AG08396 (cell line): ENCODE results near the gene ACTL6B.

Source experiments
- DNase-seq: peaks from one replicate; pipeline ENCODE4 v3.0.0; 2012; ENCODE audit warnings: low spot score, mixed read lengths

ACTL6B gene

GRCh38 chr7:100626530-100627237 is 29.6 kb downstream of the ACTL6B start:
- DNase-seq, result peak; percentile 99

DNA sequence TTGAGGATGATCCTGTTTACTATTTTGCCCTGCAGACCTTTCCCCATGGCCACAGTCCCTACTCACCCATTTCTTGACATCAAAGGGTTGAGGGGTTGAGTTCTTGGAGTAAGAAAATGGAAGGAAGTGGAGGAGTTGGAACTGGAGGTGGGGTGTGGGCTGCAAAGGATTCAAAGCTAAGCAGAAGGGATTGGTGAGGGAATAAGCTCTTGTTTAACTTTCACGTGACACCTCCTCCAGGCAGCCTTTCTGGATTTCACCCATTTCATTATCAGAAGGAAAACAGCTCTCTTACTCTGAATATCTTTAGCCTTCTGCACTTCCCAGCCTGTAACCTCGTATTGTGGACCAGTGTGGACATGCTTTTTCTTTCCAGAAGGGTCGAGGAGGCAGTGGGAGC is 30.2 kb downstream of the ACTL6B start:
- DNase-seq, result no peak

DNA sequence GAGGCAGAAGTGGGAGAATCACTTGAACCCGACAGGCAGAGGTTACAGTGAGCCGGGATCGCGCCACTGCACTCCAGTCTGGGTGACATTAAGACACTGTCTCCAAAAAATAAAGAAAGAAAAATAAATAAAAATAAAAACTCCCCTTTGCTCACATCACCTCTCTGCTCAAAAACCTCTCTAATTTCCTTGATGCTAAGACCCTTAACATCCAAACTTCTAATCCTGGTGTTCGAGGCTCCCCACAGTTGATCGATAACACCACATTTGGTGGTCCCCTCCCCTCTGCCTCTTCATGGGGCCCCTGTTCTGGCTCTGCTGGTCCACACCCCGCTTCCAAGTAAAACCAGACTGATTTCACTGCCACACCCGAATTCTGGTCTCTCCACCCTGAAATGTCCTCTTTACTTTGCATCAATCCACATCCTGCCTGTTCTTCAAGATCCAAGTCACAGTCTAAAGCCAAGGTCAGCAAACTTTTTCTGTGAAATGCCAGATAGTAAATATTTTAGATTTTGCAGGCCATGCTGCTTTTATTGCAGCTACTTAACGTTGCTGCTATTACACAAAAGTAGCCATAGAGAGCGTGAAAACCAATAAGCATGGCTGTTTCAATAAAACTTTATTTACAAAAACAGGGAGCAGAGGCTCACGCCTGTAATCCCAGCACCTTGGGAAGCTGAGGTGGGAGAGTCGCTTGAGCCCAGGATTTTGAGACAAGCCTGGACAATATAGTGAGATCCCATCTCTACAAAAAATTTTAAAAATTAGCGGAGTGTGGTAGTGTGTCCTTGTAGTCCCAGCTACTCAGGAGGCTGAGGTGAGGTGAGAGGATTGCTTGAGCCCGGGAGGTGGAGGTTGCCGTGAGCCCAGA is 32.1 kb downstream of the ACTL6B start:
- no peak for DNase-seq

- no peak for DNase-seq
Observed at GRCh38 chr7:100621554-100621953, 34.7 kb downstream of the ACTL6B start.

- DNase-seq, result no peak
Observed at GRCh38 chr7:100620804-100621203, 35.4 kb downstream of the ACTL6B start.

GRCh38 chr7:100620239-100620638 is 36.0 kb downstream of the ACTL6B start:
- no peak for DNase-seq

DNA sequence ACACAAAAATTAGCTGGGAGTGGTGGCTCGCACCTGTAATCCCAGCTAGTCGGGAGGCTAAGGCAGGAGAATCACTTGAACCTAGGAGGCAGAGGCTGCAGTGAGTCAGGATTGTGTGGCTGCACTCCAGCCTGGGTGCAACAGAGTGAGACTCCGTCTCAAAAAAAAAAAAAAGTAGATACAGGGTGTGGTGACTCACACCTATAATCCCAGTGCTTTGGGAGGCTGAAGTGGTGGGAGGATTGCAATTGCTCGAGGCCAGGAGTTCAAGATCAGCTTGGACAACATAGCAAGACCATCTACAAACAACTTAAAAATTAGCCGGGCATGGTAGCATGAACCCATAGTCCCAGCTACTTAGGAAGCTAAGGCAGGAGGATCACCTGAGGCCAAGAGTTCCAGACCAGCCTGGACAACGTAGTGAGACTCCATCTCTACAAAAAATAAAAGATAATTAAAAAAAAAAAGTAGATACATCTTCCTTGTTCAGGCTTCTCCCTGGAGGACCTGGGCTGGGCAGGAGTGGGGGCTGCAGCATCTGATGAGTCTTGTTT is 41.9 kb downstream of the ACTL6B start:
- no peak for DNase-seq

DNA sequence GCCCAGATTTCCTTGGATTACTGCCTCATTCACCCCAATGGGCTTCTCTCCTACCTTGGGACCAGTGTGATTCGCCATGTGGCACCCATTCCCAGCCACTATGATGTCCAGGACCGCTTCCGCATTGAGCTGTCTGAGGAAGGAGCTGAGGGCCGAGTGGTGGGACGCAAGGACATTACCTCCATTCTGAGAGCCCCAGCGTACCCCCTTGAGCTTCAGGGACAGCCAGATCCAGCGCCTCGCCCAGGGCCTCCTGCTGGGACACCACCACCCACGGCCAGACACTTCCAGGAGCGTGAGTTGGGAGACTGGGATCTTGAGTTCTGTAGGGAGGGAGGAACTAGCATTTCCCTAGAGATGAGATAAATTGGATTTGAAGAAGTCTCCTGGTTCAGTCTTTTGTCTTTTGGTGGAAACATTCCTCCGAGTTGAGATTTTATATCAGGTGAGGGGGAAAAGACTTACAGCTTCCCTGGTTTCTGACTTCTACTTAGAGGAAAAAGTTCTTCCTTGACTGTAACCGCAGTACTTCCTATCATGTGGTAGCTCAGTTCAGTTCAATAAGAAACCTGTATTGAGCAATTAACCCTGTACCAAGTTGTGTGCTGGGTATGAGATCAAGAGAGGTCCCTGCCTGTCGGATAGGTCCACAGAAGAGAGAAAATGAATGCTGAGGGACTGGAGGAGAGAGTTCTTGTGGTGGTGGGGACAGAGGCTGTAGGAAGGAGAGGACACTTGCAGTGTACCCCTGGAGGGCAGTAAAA is 42.7 kb downstream of the ACTL6B start:
- DNase-seq, result no peak

- DNase-seq, result no peak
Observed at GRCh38 chr7:100612730-100613390, 43.4 kb downstream of the ACTL6B start.

GRCh38 chr7:100611983-100612729 is 44.1 kb downstream of the ACTL6B start, which contains the start of gene MOSPD3:
Gene MOSPD3 (plus strand): TSS chr7:100612540. CDS start chr7:100612792, 252 bp downstream.
- peak; percentile 99 for DNase-seq

DNA sequence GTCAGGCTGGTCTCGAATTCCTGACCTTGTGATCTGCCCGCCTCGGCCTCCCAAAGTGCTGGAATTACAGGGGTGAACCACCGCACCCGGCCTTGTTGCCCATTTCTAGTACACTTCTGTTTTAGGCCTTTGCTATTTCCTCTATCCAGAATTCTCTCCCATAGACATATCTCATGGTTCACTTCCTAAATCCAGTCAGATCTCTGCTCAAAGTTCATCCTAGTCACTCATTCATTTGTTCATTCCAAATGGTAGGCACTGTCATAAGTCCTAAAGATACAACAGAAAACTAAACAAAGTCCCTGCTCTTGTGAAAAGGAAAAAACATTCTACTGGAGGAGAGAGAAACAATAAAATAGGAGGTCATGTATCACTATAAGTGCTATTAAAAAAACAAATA is 46.3 kb downstream of the ACTL6B start:
- DNase-seq, result no peak

- DNase-seq, result no peak
Observed at GRCh38 chr7:100607111-100607510, 49.1 kb downstream of the ACTL6B start.

- no peak for DNase-seq
Observed at GRCh38 chr7:100606313-100606712, 49.9 kb downstream of the ACTL6B start.

DNA sequence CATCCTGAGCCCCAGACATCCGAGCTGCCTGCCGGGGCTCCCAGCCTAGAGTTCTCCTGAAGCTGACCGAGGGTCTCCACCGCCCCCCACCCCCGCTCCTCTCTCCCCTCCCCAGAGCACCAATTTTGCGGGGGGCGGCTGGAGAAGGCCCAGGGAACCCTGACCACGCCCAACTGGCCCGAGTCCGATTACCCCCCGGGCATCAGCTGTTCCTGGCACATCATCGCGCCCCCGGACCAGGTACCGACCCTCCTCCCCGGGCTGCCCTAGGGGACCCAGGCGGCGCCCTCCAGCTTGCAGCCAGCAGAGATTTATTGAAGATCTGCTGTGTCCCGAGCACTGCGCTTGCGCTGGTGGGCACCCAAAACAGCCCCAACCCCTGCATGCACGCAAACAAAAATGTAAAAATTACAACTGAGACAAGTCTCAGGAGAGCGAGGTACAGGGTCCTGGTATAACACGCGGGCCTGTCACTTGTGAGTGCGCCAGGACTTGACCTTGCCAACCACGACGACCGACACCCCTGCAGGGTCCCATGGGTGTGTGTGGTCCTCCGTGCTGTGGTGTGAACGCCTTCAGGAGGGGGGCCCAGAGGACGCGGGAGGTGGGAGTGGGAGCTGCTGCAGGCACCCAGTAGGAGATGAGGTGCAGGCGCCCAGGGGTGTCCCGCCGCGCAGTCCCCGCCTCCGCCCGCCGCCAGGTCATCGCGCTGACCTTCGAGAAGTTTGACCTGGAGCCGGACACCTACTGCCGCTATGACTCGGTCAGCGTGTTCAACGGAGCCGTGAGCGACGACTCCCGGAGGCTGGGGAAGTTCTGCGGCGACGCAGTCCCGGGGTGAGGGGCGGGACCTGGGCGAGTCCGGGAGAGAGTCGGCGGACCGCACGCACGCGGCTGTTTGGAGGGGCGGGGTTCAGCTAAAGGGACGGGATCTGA is 51.0 kb downstream of the ACTL6B start:
- DNase-seq, result no peak

DNA sequence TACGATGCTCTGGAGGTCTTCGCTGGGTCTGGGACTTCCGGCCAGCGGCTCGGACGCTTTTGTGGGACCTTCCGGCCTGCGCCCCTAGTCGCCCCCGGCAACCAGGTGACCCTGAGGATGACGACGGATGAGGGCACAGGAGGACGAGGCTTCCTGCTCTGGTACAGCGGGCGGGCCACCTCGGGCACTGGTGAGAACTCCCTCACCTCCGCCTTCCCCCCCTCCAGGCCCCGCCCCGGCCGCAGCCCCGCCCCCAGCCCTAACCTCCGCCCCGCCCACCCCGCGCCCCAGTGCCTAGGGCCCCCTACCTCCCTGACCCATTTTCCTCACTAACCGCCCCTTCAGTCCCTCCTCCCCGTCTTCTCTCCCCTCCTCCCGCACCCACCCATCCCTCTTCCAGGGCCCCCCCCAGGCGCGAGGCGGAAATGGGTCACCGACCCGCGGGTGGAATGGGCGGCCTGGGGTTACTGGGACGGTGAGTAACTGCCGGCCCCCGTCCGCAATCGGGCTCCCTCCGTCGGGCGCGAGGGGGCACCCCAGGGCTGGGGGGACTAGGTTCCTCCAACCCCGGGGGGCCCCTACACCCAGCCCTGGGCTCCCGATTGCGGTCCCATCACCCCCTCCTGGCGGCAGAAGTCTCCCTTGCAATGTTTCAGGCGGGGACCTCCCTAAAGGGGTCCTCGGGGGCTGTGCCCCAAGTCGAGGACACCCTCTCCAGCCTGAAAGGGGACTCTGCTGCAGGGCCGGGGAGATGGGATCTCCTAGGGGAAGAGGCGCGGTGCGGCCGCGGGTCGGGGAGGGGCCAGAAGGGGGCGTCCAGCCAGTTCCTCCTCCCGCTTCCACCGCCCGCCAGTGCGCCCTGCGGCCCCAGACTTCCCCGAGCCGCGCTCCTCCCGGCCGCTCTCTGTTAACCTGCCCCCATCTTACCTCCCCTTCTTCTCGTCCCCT is 51.9 kb downstream of the ACTL6B start:
- peak; percentile 85 for DNase-seq

GRCh38 chr7:100603726-100604027 is 52.6 kb downstream of the ACTL6B start:
- DNase-seq, result peak; percentile 50

DNA sequence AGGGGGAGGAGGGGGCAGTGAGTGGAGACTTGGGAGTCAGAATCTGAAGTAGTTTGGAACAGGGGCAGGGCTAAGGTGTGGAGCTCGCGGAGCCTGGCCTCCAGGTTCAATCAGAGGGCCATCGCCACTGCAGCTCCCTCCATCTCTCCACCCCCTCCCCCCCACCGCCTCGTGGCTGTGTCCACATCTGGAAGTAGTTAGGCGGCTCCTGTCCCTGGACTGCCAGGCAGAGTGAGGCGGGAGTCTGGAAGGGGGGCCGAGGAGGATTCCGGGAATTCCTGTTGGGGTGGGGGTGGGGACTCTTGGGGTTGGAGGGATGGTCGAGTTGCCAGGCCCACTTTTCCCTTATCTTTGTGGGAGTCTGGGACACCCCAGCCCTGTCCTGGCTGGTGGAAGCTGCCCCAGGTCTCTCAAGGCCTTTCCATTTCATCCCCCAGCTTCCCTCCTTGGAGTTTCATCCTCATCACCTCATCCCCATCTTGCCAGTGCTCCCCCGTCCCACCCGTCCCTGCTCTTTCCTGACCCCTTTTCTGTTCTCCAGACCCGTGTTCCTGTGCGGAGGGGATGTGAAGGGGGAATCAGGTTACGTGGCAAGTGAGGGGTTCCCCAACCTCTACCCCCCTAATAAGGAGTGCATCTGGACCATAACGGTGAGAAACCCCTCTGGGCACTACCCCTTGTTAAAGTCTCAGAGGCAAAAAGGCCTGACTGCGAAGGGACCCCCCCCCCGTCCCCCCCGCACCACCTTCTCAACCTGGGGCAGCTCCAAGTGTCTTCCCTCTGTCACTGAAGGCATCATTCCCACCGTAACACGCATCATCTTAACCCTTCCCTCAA is 53.1 kb downstream of the ACTL6B start:
- peak; percentile 92 for DNase-seq

GRCh38 chr7:100600730-100601038 is 55.6 kb downstream of the ACTL6B start:
- no peak for DNase-seq
